ENCODE measurements around the gene SYT15. TPM values are rescaled to one million over a fixed set of nuclear protein-coding genes. Genes with fewer than 3 reads are reported as not detected.
A peak's percentile ranks its signal among the peaks of the same experiment; 100 is the strongest.
"Not testable (repeated sequence)": the region's sequence is repeated elsewhere in the genome, so short reads cannot be mapped to it uniquely, and the experiment has no call there.

SYT15 gene
- total and polyA plus RNA-seq, 2 of the 4 experiments (the other 2 are of a cell fraction) = 0.54 to 0.68 TPM

- H2BK20ac ChIP-seq (ENCODE audit: low read depth, low read length); H3K9me1 ChIP-seq (ENCODE audit: insufficient read depth, low read length); H3K18ac ChIP-seq (ENCODE audit: low read depth, low read length); H4K91ac ChIP-seq (ENCODE audit: insufficient read depth, low read depth, low read length); H3K4me3 ChIP-seq (ENCODE audit: insufficient read depth, low read depth, low read length); H2BK15ac ChIP-seq (ENCODE audit: low read depth, low read length); H3K27me3 ChIP-seq (ENCODE audit: control insufficient read depth, insufficient read depth, low read length); H3K4ac ChIP-seq (ENCODE audit: low read depth, low read length); H2BK120ac ChIP-seq (ENCODE audit: low read depth, low read length); H3K79me1 ChIP-seq (ENCODE audit: low read depth in 1 of 2, low read length in 2 of 2); H2AK9ac ChIP-seq (replicated peaks; ENCODE audit: low read depth, low read length, poor library complexity); H4K20me1 ChIP-seq (ENCODE audit: insufficient read depth, low read length); H3K14ac ChIP-seq (replicated peaks; ENCODE audit: low read depth, low read length); H2BK5ac ChIP-seq (ENCODE audit: low read depth, low read length, poor library complexity, severe bottlenecking); H2AFZ ChIP-seq (replicated peaks; ENCODE audit: low read length, poor library complexity); H3K56ac ChIP-seq (ENCODE audit: extremely low read depth, insufficient read depth, low read length); H3K9me3 ChIP-seq (ENCODE audit: control insufficient read depth, insufficient read depth, low read length); H4K8ac ChIP-seq (ENCODE audit: low read depth in 2 of 2, low read length in 2 of 2); H3K27ac ChIP-seq (ENCODE audit: insufficient read depth, low read length); dilution Hi-C loops (cut with HindIII; ENCODE audit: low sequenced_read_pairs, unreplicated experiment); H3K9ac ChIP-seq (ENCODE audit: low read depth, low read length); H3K4me1 ChIP-seq (ENCODE audit: control insufficient read depth, insufficient read depth, low read length); BruUV-seq (replicated peaks); H4K5ac ChIP-seq (ENCODE audit: low read depth, low read length); H2AK5ac ChIP-seq (ENCODE audit: low read depth, low read length); CTCF ChIA-PET; POLR2A ChIA-PET (ENCODE audit: unreplicated experiment); intact Hi-C loops (cut with micrococcal nuclease); H3K36me3 ChIP-seq (ENCODE audit: control insufficient read depth, insufficient read depth, low read length); DNase-seq; in situ Hi-C loops (cut with MboI; ENCODE audit: low sequenced_read_pairs); H3K23ac ChIP-seq (ENCODE audit: low read depth, low read length); H3K4me2 ChIP-seq (ENCODE audit: low read depth, low read length): not testable (repeated sequence)
- WGBS, 2 experiments (ENCODE audit: extremely low coverage in 2 of 2, insufficient read length in 1 of 2) = no CpG with 5 or more reads among the region's 3 CpGs
- ATAC-seq (ENCODE audit: low read depth) = peak; percentile 74
Observed at GRCh38 chr10:46589589-46589988, 10.7 kb downstream of the SYT15 start.

- H4K91ac ChIP-seq (ENCODE audit: insufficient read depth, low read depth, low read length); H4K8ac ChIP-seq (ENCODE audit: low read depth in 2 of 2, low read length in 2 of 2); in situ Hi-C loops (cut with MboI; ENCODE audit: low sequenced_read_pairs); H3K4me3 ChIP-seq (ENCODE audit: insufficient read depth, low read depth, low read length); H3K4me1 ChIP-seq (ENCODE audit: control insufficient read depth, insufficient read depth, low read length); H3K18ac ChIP-seq (ENCODE audit: low read depth, low read length); H4K5ac ChIP-seq (ENCODE audit: low read depth, low read length); H2AK9ac ChIP-seq (replicated peaks; ENCODE audit: low read depth, low read length, poor library complexity); H3K4ac ChIP-seq (ENCODE audit: low read depth, low read length); H3K23ac ChIP-seq (ENCODE audit: low read depth, low read length); DNase-seq; H4K20me1 ChIP-seq (ENCODE audit: insufficient read depth, low read length); H3K79me1 ChIP-seq (ENCODE audit: low read depth in 1 of 2, low read length in 2 of 2); H2BK20ac ChIP-seq (ENCODE audit: low read depth, low read length); dilution Hi-C loops (cut with HindIII; ENCODE audit: low sequenced_read_pairs, unreplicated experiment); ATAC-seq (ENCODE audit: low read depth); H3K9me1 ChIP-seq (ENCODE audit: insufficient read depth, low read length); H3K36me3 ChIP-seq (ENCODE audit: control insufficient read depth, insufficient read depth, low read length); H2AFZ ChIP-seq (replicated peaks; ENCODE audit: low read length, poor library complexity); H2BK15ac ChIP-seq (ENCODE audit: low read depth, low read length); H3K14ac ChIP-seq (replicated peaks; ENCODE audit: low read depth, low read length); H3K27ac ChIP-seq (ENCODE audit: insufficient read depth, low read length); H3K56ac ChIP-seq (ENCODE audit: extremely low read depth, insufficient read depth, low read length); H2BK120ac ChIP-seq (ENCODE audit: low read depth, low read length); H2AK5ac ChIP-seq (ENCODE audit: low read depth, low read length); POLR2A ChIA-PET (ENCODE audit: unreplicated experiment); H3K4me2 ChIP-seq (ENCODE audit: low read depth, low read length); BruUV-seq (replicated peaks); H3K27me3 ChIP-seq (ENCODE audit: control insufficient read depth, insufficient read depth, low read length); H2BK5ac ChIP-seq (ENCODE audit: low read depth, low read length, poor library complexity, severe bottlenecking); intact Hi-C loops (cut with micrococcal nuclease); H3K9me3 ChIP-seq (ENCODE audit: control insufficient read depth, insufficient read depth, low read length); H3K9ac ChIP-seq (ENCODE audit: low read depth, low read length); CTCF ChIA-PET: not testable (repeated sequence)
- no CpG with 5 or more reads among the region's 8 CpGs for WGBS, 2 experiments (ENCODE audit: extremely low coverage in 2 of 2, insufficient read length in 1 of 2)
Observed at GRCh38 chr10:46591053-46591452, 12.1 kb downstream of the SYT15 start.

All from IMR-90 (cell line).